ENCODE measurements around the gene STK11IP. TPM values are rescaled to one million over a fixed set of nuclear protein-coding genes. Genes with fewer than 3 reads are reported as not detected.

Gene STK11IP
- total RNA-seq, 1 experiment from 2014 or later = 45.0 TPM

GRCh38 chr2:219614076-219614860 is 16.6 kb downstream of the STK11IP start (continued):
- TF ChIP-seq REST (IDR thresholded peaks at IDR 0.05; ENCODE audit: low read depth) = no peak
- TF ChIP-seq FOSL1 (IDR thresholded peaks at IDR 0.05; ENCODE audit: low read depth) = no peak
- no peak for TF ChIP-seq CBX3 (IDR thresholded peaks at IDR 0.05; ENCODE audit: low read depth)
- TF ChIP-seq, protein P1, sequence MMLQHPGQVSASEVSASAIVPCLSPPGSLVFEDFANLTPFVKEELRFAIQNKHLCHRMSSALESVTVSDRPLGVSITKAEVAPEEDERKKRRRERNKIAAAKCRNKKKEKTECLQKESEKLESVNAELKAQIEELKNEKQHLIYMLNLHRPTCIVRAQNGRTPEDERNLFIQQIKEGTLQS (IDR thresholded peaks at IDR 0.05) = no peak
- no peak for TF ChIP-seq SP1 (IDR thresholded peaks at IDR 0.05; ENCODE audit: low read depth)
- no peak for TF ChIP-seq JUND (IDR thresholded peaks at IDR 0.05)
- TF ChIP-seq ZFX (IDR thresholded peaks at IDR 0.05) = no peak
- TF ChIP-seq EGR1 (IDR thresholded peaks at IDR 0.05; ENCODE audit: low read depth) = no peak

- Histone ChIP-seq H3K9ac (ENCODE audit: low read length) (no peak overlapping the region), H3K36me3 (ENCODE audit: control insufficient read depth in 1 of 2, insufficient read depth in 2 of 2, low read length in 2 of 2) (no peaks in the 10 kb centered on the region)
Observed at GRCh38 chr2:219615036-219615435, 17.4 kb downstream of the STK11IP start.

More at GRCh38 chr2:219615036-219615435, 17.4 kb downstream of the STK11IP start:
- Histone ChIP-seq H4K20me1 (ENCODE audit: insufficient read depth) (no peaks in the 10 kb centered on the region), H3K27ac (ENCODE audit: low read depth, low read length) (no peak overlapping the region), H2AFZ (ENCODE audit: low read depth, low read length, poor library complexity, severe bottlenecking) (no peak overlapping the region), H3K9me2 (ENCODE audit: insufficient read depth) (no peaks in the 10 kb centered on the region), H3K4me3 (replicated peaks in 1 of 2; ENCODE audit: low read depth in 1 of 2, low read length in 2 of 2) (no peak overlapping the region), H3K4me1 (ENCODE audit: control insufficient read depth in 1 of 2, insufficient read depth in 2 of 2, low read length in 2 of 2) (no peaks in the 10 kb centered on the region; a peak in 1 of 4 replicates), H3K4me2 (ENCODE audit: low read length) (no peak overlapping the region), H3K9me3 (ENCODE audit: control insufficient read depth in 1 of 2, insufficient read depth in 1 of 2, low read depth in 1 of 2, low read length in 2 of 2) (no peaks in the 10 kb centered on the region), H3K27me3 (ENCODE audit: insufficient read depth, low read length) (no peaks in the 10 kb centered on the region), H3K79me2 (ENCODE audit: insufficient read depth, low read length) (no peaks in the 10 kb centered on the region)
- intact Hi-C loops (cut with micrococcal nuclease) = no loop called here
- no TSS peak for BruUV-seq (replicated peaks)
- TF ChIP-seq, protein P2, sequence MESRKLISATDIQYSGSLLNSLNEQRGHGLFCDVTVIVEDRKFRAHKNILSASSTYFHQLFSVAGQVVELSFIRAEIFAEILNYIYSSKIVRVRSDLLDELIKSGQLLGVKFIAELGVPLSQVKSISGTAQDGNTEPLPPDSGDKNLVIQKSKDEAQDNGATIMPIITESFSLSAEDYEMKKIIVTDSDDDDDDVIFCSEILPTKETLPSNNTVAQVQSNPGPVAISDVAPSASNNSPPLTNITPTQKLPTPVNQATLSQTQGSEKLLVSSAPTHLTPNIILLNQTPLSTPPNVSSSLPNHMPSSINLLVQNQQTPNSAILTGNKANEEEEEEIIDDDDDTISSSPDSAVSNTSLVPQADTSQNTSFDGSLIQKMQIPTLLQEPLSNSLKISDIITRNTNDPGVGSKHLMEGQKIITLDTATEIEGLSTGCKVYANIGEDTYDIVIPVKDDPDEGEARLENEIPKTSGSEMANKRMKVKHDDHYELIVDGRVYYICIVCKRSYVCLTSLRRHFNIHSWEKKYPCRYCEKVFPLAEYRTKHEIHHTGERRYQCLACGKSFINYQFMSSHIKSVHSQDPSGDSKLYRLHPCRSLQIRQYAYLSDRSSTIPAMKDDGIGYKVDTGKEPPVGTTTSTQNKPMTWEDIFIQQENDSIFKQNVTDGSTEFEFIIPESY (IDR thresholded peaks at IDR 0.05; ENCODE audit: extremely low read depth, insufficient replicate concordance, low read length) = no peak
- no peak for TF ChIP-seq MAX (IDR thresholded peaks at IDR 0.05)
- TF ChIP-seq CEBPB (IDR thresholded peaks at IDR 0.05; ENCODE audit: low read depth) = no peak
- no peak for TF ChIP-seq YY1 (IDR thresholded peaks at IDR 0.05; ENCODE audit: extremely low read depth, insufficient replicate concordance, low read depth, low read length)
- no peak for TF ChIP-seq ZFX (IDR thresholded peaks at IDR 0.05)
- ATAC-seq (no peak), DNase-seq (ENCODE audit: low read depth, low spot score) (no peak)
- ChIA-PET POLR2A (no interaction called here), RAD21 (ENCODE audit: low non-redundant PET in 1 of 2, low total read pairs in 2 of 2, uncharacterized antibody in 2 of 2, unreplicated experiment in 2 of 2) (no interaction called here), CTCF (no interaction called here)

Measured in HCT116 (cell line).